NT2/D1 (cell line): ENCODE measurements around the gene SAG.

ENCODE experiments used
- SUZ12 ChIP-seq: IDR thresholded peaks from 2 replicates; pipeline ENCODE4 v1.6.1; 2011; ENCODE audit not compliant: insufficient read length, insufficient read depth; ENCODE audit errors: extremely low read depth
- YY1 ChIP-seq: IDR thresholded peaks from 2 replicates; pipeline ENCODE4 v1.6.1; 2011; ENCODE audit not compliant: insufficient read length, insufficient read depth
- ZNF274 ChIP-seq: IDR thresholded peaks from 2 replicates; pipeline ENCODE4 v1.6.1; 2011; ENCODE audit warnings: mild to moderate bottlenecking, low read depth, low read length

GRCh38 chr2:233359823-233360222, 52.2 kb downstream of the SAG start:
- TF ChIP-seq YY1 (no peak), SUZ12 (no peak), ZNF274 (no peak)
